Camera-type eye (tissue), 1 donor: ENCODE results near the gene CYP4A11. TPM values are rescaled to one million over a fixed set of nuclear protein-coding genes. Genes with fewer than 3 reads are reported as not detected.

ENCODE experiments used
- total RNA-seq: library from RNA; depleted of rRNA; stranded (reverse); fragments of >200 nt; gene quantifications from one replicate; pipeline ENCODE4 v1.2.3, GENCODE V29; 2014

The CYP4A11 gene
- total RNA-seq, result not detected

GRCh38 chr1:46941135-46941694, at the start of gene CYP4A11:
Gene CYP4A11, minus strand, starts transcription at chr1:46941476. Its CDS starts 43 bp downstream, at chr1:46941433.

Other genes starting within 250 kb of the CYP4A11 start
- 78.2 TPM for gene EFCAB14, start 222.4 kb downstream of the CYP4A11 start, total RNA-seq
- gene CYP4B1, start 142.4 kb downstream of the CYP4A11 start, total RNA-seq, result 2.5 TPM
- gene CYP4X1, start 82.2 kb upstream of the CYP4A11 start, total RNA-seq, result 6.3 TPM
- gene CYP4Z1, start 125.8 kb upstream of the CYP4A11 start, total RNA-seq, result 0.33 TPM
- not detected for gene CYP4A22, start 196.0 kb upstream of the CYP4A11 start, total RNA-seq
- gene PDZK1IP1, start 248.6 kb upstream of the CYP4A11 start, total RNA-seq, result 1.0 TPM